Parathyroid adenoma (tissue), 2 donors: ENCODE results near the gene OR6Y1.

ENCODE experiments used
- H2AFZ ChIP-seq: fragments of 300-600 bp; sonication (generic); one replicate; pipeline ENCODE4 v1.7.0; 2017; ENCODE audit warnings: antibody characterized with exemption, mild to moderate bottlenecking
- H3K27ac ChIP-seq: fragments of 300-600 bp; sonication (generic); one replicate; pipeline ENCODE4 v1.7.0; 2017
- H3K27me3 ChIP-seq: fragments of 300-600 bp; sonication (generic); one replicate; pipeline ENCODE4 v1.7.0; 2017; ENCODE audit warnings: low read length; ENCODE audit not compliant: control insufficient read depth, insufficient read depth
- H3K36me3 ChIP-seq: fragments of 300-600 bp; sonication (generic); one replicate; pipeline ENCODE4 v1.7.0; 2017; ENCODE audit warnings: low read length; ENCODE audit not compliant: control insufficient read depth, insufficient read depth
- H3K4me1 ChIP-seq: fragments of 300-600 bp; sonication (generic); one replicate; pipeline ENCODE4 v1.7.0; 2017; ENCODE audit warnings: control low read depth
- H3K4me2 ChIP-seq: fragments of 300-600 bp; sonication (generic); one replicate; pipeline ENCODE4 v1.7.0; 2017; ENCODE audit warnings: low read length
- H3K4me3 ChIP-seq: fragments of 300-600 bp; sonication (generic); one replicate; pipeline ENCODE4 v1.7.0; 2017; ENCODE audit warnings: low read depth, low read length
- H3K79me2 ChIP-seq: fragments of 300-600 bp; sonication (generic); one replicate; pipeline ENCODE4 v1.7.0; 2017; ENCODE audit warnings: control low read depth
- H3K9ac ChIP-seq: fragments of 300-600 bp; sonication (generic); one replicate; pipeline ENCODE4 v1.7.0; 2017; ENCODE audit warnings: mild to moderate bottlenecking
- H3K9me3 ChIP-seq: fragments of 300-600 bp; sonication (generic); one replicate; pipeline ENCODE4 v1.7.0; 2017; ENCODE audit warnings: low read length; ENCODE audit not compliant: control insufficient read depth
- TF ChIP-seq, protein P1 (sequence below): fragments of 300-600 bp; sonication (generic); IDR thresholded peaks from one replicate; pipeline ENCODE4 v1.7.0; 2017; ENCODE audit warnings: antibody characterized with exemption, mild to moderate bottlenecking
- donor health status: primary hyperparathyroidism.

Gene OR6Y1

DNA sequence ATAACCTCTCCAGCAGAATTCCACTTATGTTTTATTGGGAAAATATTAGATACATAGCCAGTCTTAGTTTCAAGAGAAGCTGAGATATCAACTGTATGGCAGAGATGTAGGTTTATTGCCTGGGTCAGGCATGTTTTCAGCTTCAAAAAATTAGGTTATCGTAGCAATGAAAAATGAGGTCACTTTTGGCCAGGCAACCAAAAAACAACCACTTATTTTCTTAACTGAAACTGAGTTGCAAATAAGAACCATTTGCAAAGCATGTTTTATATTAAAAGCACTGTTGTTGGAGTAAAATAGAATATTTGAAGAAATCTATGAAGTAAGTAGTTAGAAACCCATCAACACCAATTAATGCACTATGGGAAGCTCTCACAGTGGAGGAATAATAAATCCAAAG, 5.5 kb upstream of the OR6Y1 start:
- no peaks in the 10 kb centered on the region for H3K36me3 ChIP-seq
- no peaks in the 10 kb centered on the region for H3K27me3 ChIP-seq
- H3K4me2 ChIP-seq: no peak overlapping the region
- H3K9me3 ChIP-seq: no peaks in the 10 kb centered on the region
- no peak overlapping the region for H3K9ac ChIP-seq
- H3K4me1 ChIP-seq: no peaks in the 10 kb centered on the region
- no peak overlapping the region for H3K27ac ChIP-seq
- no peak overlapping the region for H3K4me3 ChIP-seq
- no peak overlapping the region for H2AFZ ChIP-seq
- H3K79me2 ChIP-seq: no peaks in the 10 kb centered on the region
- TF ChIP-seq, protein P1, sequence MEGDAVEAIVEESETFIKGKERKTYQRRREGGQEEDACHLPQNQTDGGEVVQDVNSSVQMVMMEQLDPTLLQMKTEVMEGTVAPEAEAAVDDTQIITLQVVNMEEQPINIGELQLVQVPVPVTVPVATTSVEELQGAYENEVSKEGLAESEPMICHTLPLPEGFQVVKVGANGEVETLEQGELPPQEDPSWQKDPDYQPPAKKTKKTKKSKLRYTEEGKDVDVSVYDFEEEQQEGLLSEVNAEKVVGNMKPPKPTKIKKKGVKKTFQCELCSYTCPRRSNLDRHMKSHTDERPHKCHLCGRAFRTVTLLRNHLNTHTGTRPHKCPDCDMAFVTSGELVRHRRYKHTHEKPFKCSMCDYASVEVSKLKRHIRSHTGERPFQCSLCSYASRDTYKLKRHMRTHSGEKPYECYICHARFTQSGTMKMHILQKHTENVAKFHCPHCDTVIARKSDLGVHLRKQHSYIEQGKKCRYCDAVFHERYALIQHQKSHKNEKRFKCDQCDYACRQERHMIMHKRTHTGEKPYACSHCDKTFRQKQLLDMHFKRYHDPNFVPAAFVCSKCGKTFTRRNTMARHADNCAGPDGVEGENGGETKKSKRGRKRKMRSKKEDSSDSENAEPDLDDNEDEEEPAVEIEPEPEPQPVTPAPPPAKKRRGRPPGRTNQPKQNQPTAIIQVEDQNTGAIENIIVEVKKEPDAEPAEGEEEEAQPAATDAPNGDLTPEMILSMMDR: no peak

DNA sequence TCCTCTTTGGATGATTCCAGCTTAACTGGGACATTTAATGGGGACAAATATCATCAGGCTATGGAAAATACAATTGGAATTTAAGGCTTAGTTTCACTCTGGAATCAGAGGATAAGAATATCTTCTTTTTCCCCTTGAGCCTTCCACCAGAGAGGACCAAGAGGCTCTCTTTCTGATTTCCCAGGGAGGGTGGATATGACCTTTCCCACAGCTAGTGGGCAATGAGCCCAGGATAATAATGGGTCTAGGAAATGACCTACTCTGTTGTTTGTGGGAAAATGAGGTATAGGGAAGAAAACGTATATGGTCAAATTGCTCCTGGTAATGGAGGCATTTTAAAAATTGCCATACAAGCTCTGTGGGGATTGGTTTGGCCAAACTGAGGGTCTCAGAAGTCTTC, 1.9 kb downstream of the OR6Y1 start:
- Histone ChIP-seq H3K27me3 (no peaks in the 10 kb centered on the region), H2AFZ (no peak overlapping the region), H3K4me3 (no peak overlapping the region), H3K36me3 (no peaks in the 10 kb centered on the region), H3K27ac (peak overlapping the region; percentile 24), H3K79me2 (no peaks in the 10 kb centered on the region), H3K4me2 (no peak overlapping the region), H3K9ac (no peak overlapping the region), H3K9me3 (no peaks in the 10 kb centered on the region), H3K4me1 (no peaks in the 10 kb centered on the region)
- TF ChIP-seq, protein P1: no peak

DNA sequence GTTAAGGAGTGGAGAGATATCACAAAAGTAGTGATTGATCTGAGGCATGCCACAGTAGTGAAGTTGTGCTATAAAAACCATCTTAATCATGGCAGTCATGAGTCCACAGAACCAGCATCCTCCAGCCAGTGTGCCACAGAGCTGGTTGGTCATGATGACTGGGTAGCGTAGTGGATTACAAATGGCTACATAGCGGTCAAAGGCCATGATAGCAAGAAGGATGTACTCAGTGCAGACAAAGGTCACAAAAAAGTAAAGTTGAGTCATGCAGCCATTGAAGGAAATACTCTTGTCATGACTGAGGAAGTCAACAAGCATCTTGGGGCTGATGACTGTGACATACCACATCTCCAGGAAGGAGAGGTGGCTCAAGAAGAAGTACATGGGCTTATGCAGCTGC, 6.7 kb downstream of the OR6Y1 start:
- Histone ChIP-seq H3K27me3 (no peaks in the 10 kb centered on the region), H3K79me2 (no peaks in the 10 kb centered on the region), H3K4me2 (no peak overlapping the region), H3K4me1 (no peaks in the 10 kb centered on the region), H3K36me3 (no peaks in the 10 kb centered on the region), H3K4me3 (no peak overlapping the region), H3K27ac (no peak overlapping the region), H2AFZ (no peak overlapping the region), H3K9me3 (no peaks in the 10 kb centered on the region), H3K9ac (no peak overlapping the region)
- TF ChIP-seq, protein P1: no peak

DNA sequence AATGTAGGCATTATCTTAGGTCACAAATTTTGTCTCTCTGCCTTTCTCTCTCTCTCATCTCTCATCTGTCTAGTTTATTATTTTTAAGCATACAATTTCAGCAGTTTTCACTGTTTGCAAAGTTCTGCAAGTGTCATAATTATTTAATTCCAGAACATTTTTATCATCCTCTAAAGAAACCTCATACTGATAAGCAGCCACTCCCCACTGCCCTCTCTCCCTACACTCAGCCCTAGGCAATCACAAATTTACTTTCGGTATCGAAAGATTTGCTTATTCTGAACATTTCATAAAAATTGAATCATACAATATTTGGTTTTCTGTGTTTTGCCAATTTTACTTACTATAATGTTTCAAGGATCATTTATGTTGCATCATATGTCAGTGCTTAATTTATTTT, 16.6 kb downstream of the OR6Y1 start:
- H3K4me3 ChIP-seq: no peak overlapping the region
- H3K4me1 ChIP-seq: no peaks in the 10 kb centered on the region
- H3K9ac ChIP-seq: no peak overlapping the region
- H3K9me3 ChIP-seq: no peaks in the 10 kb centered on the region
- no peak overlapping the region for H2AFZ ChIP-seq
- TF ChIP-seq, protein P1: no peak
- H3K4me2 ChIP-seq: no peak overlapping the region
- H3K36me3 ChIP-seq: no peaks in the 10 kb centered on the region
- H3K27me3 ChIP-seq: no peaks in the 10 kb centered on the region
- H3K27ac ChIP-seq: no peak overlapping the region
- no peaks in the 10 kb centered on the region for H3K79me2 ChIP-seq

DNA sequence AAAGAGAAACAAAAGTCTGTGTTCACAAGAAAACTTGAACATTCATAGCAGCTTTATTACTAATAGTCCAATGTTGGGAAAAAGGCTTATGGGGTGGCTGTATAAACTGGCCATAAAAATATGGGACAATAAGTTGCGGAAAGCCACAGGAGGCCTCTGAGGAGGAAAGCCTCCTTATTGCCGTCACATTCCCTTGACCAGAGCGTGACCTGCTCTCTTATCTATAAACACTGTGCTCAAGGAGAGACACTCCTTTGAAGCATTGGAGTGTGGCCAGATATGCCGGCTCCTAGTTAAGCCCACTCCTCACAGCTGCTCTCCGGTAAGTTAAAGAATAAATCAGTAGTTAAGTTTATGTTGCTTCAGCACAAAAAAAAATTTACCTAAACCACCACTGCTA, 19.7 kb downstream of the OR6Y1 start:
- Histone ChIP-seq H3K27me3 (no peaks in the 10 kb centered on the region), H3K4me3 (no peak overlapping the region), H3K9ac (no peak overlapping the region), H3K36me3 (no peaks in the 10 kb centered on the region), H3K9me3 (no peaks in the 10 kb centered on the region), H3K27ac (no peak overlapping the region), H3K4me1 (no peaks in the 10 kb centered on the region), H3K4me2 (no peak overlapping the region), H3K79me2 (no peaks in the 10 kb centered on the region), H2AFZ (no peak overlapping the region)
- TF ChIP-seq, protein P1: no peak
